Measurements from ENCODE around the gene PROSER1. TPM values are rescaled to one million over a fixed set of nuclear protein-coding genes. Genes with fewer than 3 reads are reported as not detected.
"Not testable (repeated sequence)": the region's sequence is repeated elsewhere in the genome, so short reads cannot be mapped to it uniquely, and the experiment has no call there.

Gene PROSER1
- total RNA-seq, 2 experiments from 2014 or later, result 59.9 to 70.5 TPM

DNA sequence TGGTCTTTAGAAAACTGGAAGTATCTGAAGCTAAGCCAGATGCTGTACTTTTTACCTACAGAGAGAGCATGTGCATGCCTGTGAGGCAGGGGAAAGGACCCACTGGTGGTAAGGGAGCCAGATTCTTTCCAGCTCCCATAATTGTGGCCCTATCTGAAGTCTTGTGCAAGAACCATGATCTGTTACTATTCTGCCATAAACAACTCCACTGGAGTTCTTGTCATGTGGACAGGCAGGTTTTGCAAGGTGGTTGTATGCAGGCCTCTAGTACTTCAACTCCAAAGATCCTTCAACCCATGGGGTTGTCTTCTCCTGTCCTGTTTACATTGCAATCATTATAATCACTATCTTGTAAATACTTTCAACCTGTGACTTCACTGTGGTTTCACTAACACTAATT, 14.1 kb downstream of the PROSER1 start:
- no peak for DNase-seq
- Mint-ChIP-seq H3K4me3 (no peak overlapping the region), H3K9me3 (no peaks in the 10 kb centered on the region), H3K36me3 (peaks cover 39% of the 10 kb centered on the region), H3K27me3 (no peaks in the 10 kb centered on the region), H3K4me1 (ENCODE audit: low read depth) (no peaks in the 10 kb centered on the region), H3K27ac (no peak overlapping the region)
- CTCF ChIA-PET, result no interaction called here
- intact Hi-C loops (cut with micrococcal nuclease), result no loop called here
- POLR2A ChIA-PET, result interaction anchor here (1.1 kb wide), 1 partner anchor 15 kb away, joined by 3 read pairs; the partner anchor contains the start of genes NHLRC3 and PROSER1

- Mint-ChIP-seq H3K36me3 (peaks cover 39% of the 10 kb centered on the region), H3K9me3 (no peaks in the 10 kb centered on the region), H3K27ac (no peak overlapping the region), H3K4me1 (ENCODE audit: low read depth) (no peaks in the 10 kb centered on the region), H3K27me3 (no peaks in the 10 kb centered on the region), H3K4me3 (no peak overlapping the region)
- POLR2A ChIA-PET, result interaction anchor here (1.1 kb wide), 1 partner anchor 15 kb away, joined by 3 read pairs; the partner anchor contains the start of genes NHLRC3 and PROSER1
- DNase-seq, result no peak
- CTCF ChIA-PET, result interaction anchor here (1.8 kb wide), 1 partner anchor 14 kb away, joined by 5 read pairs; no protein-coding TSS in a partner anchor
- intact Hi-C loops (cut with micrococcal nuclease), result no loop called here
Measured at GRCh38 chr13:39023316-39023715, 14.6 kb downstream of the PROSER1 start.

GRCh38 chr13:39020853-39021462, 16.9 kb downstream of the PROSER1 start:
- Mint-ChIP-seq H3K4me1 (ENCODE audit: low read depth) (peaks cover 3% of the 10 kb centered on the region), H3K36me3 (peaks cover 29% of the 10 kb centered on the region), H3K27ac (no peak overlapping the region), H3K9me3 (no peaks in the 10 kb centered on the region), H3K4me3 (no peak overlapping the region), H3K27me3 (no peaks in the 10 kb centered on the region)
- intact Hi-C loops (cut with micrococcal nuclease), result no loop called here
- no peak for DNase-seq
- CTCF ChIA-PET, result no interaction called here
- POLR2A ChIA-PET, result no interaction called here

DNA sequence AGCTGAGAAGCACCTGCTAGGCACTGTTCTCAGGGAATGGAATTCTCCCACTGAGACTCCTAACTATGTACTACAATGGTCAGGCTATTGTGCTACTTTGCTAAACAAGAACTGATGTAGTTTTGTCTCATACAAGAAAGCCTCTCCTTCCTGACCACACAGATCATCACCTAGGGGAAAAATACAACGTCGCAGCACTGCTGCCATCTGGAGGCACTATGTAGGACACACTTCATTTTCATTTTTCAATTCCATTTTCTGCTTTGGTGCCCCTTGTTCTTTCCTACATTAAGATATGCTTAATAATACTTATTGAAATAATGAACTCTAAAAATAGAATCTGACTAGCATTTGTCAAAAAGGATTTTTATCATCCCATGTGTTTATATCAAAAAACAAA, 21.1 kb downstream of the PROSER1 start:
- peak; percentile 22 for DNase-seq
- Mint-ChIP-seq H3K9me3 (no peaks in the 10 kb centered on the region), H3K36me3 (peaks cover 48% of the 10 kb centered on the region), H3K4me1 (ENCODE audit: low read depth) (peaks cover 3% of the 10 kb centered on the region), H3K4me3 (no peak overlapping the region), H3K27ac (no peak overlapping the region), H3K27me3 (no peaks in the 10 kb centered on the region)
- POLR2A ChIA-PET, result interaction anchor here (1.9 kb wide), 1 partner anchor 21 kb away, joined by 8 read pairs; the partner anchor contains the start of genes NHLRC3 and PROSER1
- CTCF ChIA-PET, result interaction anchor here (0.8 to 2.1 kb wide), 6 partner anchors 10 to 599 kb away, joined by 3 to 6 read pairs (median 3); no protein-coding TSS in a partner anchor
- intact Hi-C loops (cut with micrococcal nuclease), result no loop called here

DNA sequence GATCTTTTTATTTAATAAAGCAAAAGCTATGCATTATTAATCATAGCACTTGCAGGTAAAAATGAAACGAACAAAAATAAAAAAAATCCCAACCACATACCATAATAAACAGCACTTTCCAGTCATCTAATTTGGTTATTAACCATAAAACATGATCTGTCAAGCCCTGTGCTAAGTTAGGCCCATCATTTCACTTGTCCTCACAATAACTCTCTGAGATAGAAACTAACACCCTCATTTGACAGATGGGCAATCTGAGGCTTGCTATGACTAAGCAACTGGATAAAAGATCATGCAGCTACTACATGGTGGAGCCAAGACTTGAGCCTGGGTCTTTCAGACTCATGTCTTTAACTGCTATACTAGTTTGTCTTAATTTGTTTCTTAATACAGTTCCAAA, 21.8 kb downstream of the PROSER1 start:
- intact Hi-C loops (cut with micrococcal nuclease), result no loop called here
- Mint-ChIP-seq H3K27me3 (no peaks in the 10 kb centered on the region), H3K36me3 (peaks cover 52% of the 10 kb centered on the region), H3K4me1 (ENCODE audit: low read depth) (peaks cover 3% of the 10 kb centered on the region), H3K9me3 (no peaks in the 10 kb centered on the region), H3K4me3 (no peak overlapping the region), H3K27ac (no peak overlapping the region)
- DNase-seq, result no peak
- ChIA-PET POLR2A (interaction anchor here (1.9 kb wide), 1 partner anchor 22 kb away, joined by 8 read pairs; the partner anchor contains the start of genes NHLRC3 and PROSER1), CTCF (interaction anchor here (0.7 to 2.1 kb wide), 5 partner anchors 11 to 1059 kb away, joined by 3 to 6 read pairs (median 5); no protein-coding TSS in a partner anchor)

DNA sequence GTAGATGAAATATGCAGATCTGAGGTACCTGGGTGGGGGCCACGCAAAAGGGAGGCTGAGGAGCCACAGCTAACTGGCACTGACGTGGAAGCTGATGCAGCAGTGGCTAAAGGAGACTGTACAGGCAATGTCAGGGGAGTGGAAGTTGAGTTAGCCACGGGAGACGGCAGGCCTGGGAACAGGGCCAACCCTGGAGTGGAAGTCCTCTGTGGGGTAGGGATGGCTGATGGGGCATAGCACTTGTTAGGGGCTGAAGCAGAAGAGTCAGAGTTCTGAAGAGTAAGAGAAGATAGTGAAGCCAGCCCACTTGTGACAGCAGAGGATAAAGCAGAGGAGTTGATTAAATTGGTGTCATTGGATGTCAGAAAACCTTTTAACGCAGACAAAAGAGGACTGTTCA, 24.4 kb downstream of the PROSER1 start:
- Mint-ChIP-seq H3K27ac (no peak overlapping the region), H3K9me3 (no peaks in the 10 kb centered on the region), H3K4me3 (no peak overlapping the region), H3K36me3 (peaks cover 62% of the 10 kb centered on the region), H3K4me1 (ENCODE audit: low read depth) (peaks cover 3% of the 10 kb centered on the region), H3K27me3 (no peaks in the 10 kb centered on the region)
- ChIA-PET POLR2A (no interaction called here), CTCF (no interaction called here)
- intact Hi-C loops (cut with micrococcal nuclease), result no loop called here
- DNase-seq, result no peak

- DNase-seq, result no peak
- ChIA-PET CTCF (interaction anchor here (0.8 kb wide), 1 partner anchor 600 kb away, joined by 4 read pairs; no protein-coding TSS in a partner anchor), POLR2A (no interaction called here)
- Mint-ChIP-seq H3K27me3 (no peaks in the 10 kb centered on the region), H3K4me1 (ENCODE audit: low read depth) (peaks cover 3% of the 10 kb centered on the region), H3K9me3 (no peaks in the 10 kb centered on the region), H3K4me3 (no peak overlapping the region), H3K36me3 (peaks cover 68% of the 10 kb centered on the region), H3K27ac (no peak overlapping the region)
- intact Hi-C loops (cut with micrococcal nuclease), result no loop called here
Measured at GRCh38 chr13:39012608-39013007, 25.3 kb downstream of the PROSER1 start.

GRCh38 chr13:39006371-39007111, 31.3 kb downstream of the PROSER1 start:
- H3K4me1 Mint-ChIP-seq (ENCODE audit: low read depth); POLR2A ChIA-PET; H3K27ac Mint-ChIP-seq; DNase-seq; intact Hi-C loops (cut with micrococcal nuclease); H3K27me3 Mint-ChIP-seq; H3K4me3 Mint-ChIP-seq; H3K9me3 Mint-ChIP-seq; CTCF ChIA-PET: not testable (repeated sequence)
- peaks cover 30% of the 10 kb centered on the region for H3K36me3 Mint-ChIP-seq

DNA sequence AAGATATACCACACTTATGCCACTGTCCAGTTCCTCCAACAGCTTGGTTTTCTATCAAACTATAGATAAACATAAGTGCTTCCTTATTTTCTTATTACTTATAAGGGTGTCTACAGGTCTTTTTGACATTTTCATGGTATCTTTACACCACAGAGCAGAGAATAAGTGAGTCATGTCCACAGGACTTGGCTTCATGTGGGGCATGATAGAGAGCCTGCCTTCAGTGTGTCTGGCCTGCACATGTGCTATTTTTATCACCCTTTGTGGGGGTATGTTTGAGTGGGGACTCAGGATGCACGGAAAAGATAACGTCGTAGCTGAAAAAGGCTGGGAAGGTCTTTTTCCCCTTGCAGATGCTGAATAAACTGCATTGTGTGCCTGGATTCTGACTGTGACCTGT, 39.1 kb downstream of the PROSER1 start:
- H3K4me1 Mint-ChIP-seq (ENCODE audit: low read depth), result no peaks in the 10 kb centered on the region
- ChIA-PET CTCF (no interaction called here), POLR2A (no interaction called here)
- H3K27me3 Mint-ChIP-seq, result no peaks in the 10 kb centered on the region
- H3K27ac Mint-ChIP-seq, result no peak overlapping the region
- no peak for DNase-seq
- H3K9me3 Mint-ChIP-seq, result no peaks in the 10 kb centered on the region
- intact Hi-C loops (cut with micrococcal nuclease), result no loop called here
- H3K36me3 Mint-ChIP-seq, result no peaks in the 10 kb centered on the region
- H3K4me3 Mint-ChIP-seq, result no peak overlapping the region

- H3K4me1 Mint-ChIP-seq (ENCODE audit: low read depth), result no peaks in the 10 kb centered on the region
- CTCF ChIA-PET, result interaction anchor here (1.0 kb wide), 1 partner anchor 619 kb away, joined by 4 read pairs; no protein-coding TSS in a partner anchor
Measured at GRCh38 chr13:38993381-38993780, 44.5 kb downstream of the PROSER1 start.

GRCh38 chr13:38990693-38991092, 47.2 kb downstream of the PROSER1 start, which contains the start of gene STOML3:
Gene STOML3 (minus strand): TSS chr13:38990831. CDS start chr13:38990721, 110 bp downstream.
- intact Hi-C loops (cut with micrococcal nuclease), result no loop called here
- Mint-ChIP-seq H3K4me3 (no peak within 1 kb of the TSS), H3K4me1 (ENCODE audit: low read depth) (no peaks in the 10 kb centered on the region), H3K9me3 (no peaks in the 10 kb centered on the region), H3K27me3 (no peaks in the 10 kb centered on the region), H3K27ac (no peak within 1 kb of the TSS), H3K36me3 (no peaks in the 10 kb centered on the region)
- POLR2A ChIA-PET, result no interaction called here
- CTCF ChIA-PET, result no interaction called here
- no peak for DNase-seq

More at GRCh38 chr13:38993381-38993780, 44.5 kb downstream of the PROSER1 start:
- Mint-ChIP-seq H3K9me3 (no peaks in the 10 kb centered on the region), H3K4me3 (no peak overlapping the region), H3K36me3 (no peaks in the 10 kb centered on the region), H3K27me3 (no peaks in the 10 kb centered on the region), H3K27ac (no peak overlapping the region)
- POLR2A ChIA-PET, result no interaction called here
- intact Hi-C loops (cut with micrococcal nuclease), result no loop called here
- DNase-seq, result no peak

DNA sequence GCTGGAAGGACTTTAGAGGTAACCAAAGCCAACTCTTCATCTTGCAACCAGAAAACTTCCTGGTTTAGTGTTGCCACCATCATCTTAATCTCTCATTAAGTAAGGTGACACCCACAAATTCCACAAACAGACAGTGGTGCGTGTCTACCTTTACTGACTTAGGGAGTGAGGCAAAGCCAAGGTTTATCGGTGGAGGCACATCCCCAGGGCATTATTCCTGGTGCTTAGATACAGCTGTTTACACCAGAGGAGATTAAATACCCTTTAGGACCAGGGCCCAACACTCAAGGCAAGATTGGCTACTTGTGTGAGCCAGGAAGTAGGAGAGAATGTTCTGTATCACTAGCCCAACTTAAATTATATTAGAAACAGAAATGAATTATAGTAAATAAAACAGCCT, 56.8 kb downstream of the PROSER1 start:
- Mint-ChIP-seq H3K27ac (no peak overlapping the region), H3K27me3 (peaks cover 5% of the 10 kb centered on the region), H3K4me3 (no peak overlapping the region), H3K9me3 (peaks cover 20% of the 10 kb centered on the region), H3K36me3 (peaks cover 2% of the 10 kb centered on the region), H3K4me1 (ENCODE audit: low read depth) (no peaks in the 10 kb centered on the region)
- CTCF ChIA-PET, result no interaction called here
- POLR2A ChIA-PET, result no interaction called here
- intact Hi-C loops (cut with micrococcal nuclease), result no loop called here
- no peak for DNase-seq

All from activated CD4-positive, alpha-beta memory T cell treated with anti-CD3 and anti-CD28 coated beads for 36 hours (primary cell).